HEK293 (cell line): ENCODE data around the gene KCNJ2.

Experiments
- CTCF ChIA-PET: fragments of 350-600 bp; formaldehyde crosslinking; extraction: SDS; loops from one replicate; lab custom pipeline; 2021; ENCODE audit warnings: antibody characterized with exemption; lab: Yijun Ruan, JAX
- POLR2A ChIA-PET: fragments of 300-600 bp; formaldehyde crosslinking; extraction: SDS; loops from one replicate; lab custom pipeline; 2020; ENCODE audit warnings: antibody characterized with exemption, inconsistent platforms; lab: Yijun Ruan, JAX
- H3K27ac ChIP-seq: fragments of 200-500 bp; sonication (Bioruptor generic); 2 replicates; pipeline ENCODE4 v1.5.1; 2014; ENCODE audit warnings: low read depth, low read length, control low read depth, inconsistent platforms; ENCODE audit errors: extremely low read depth
- H3K36me3 ChIP-seq, 2 experiments: fragments of 200-500 bp in 1 of 2; sonication (Bioruptor generic) in 1 of 2; 1 replicate in 1 of 2; 2 replicates in 1 of 2; pipeline ENCODE4 v1.5.1; 2014 to 2017; ENCODE audit warnings: inconsistent platforms in 2 of 2, low read length in 2 of 2; ENCODE audit not compliant: control insufficient read depth in 2 of 2, insufficient read depth in 1 of 2
- H3K4me1 ChIP-seq: fragments of 200-500 bp; sonication (Bioruptor generic); 2 replicates; pipeline ENCODE4 v1.5.1; 2014; ENCODE audit warnings: mild to moderate bottlenecking, low read length, inconsistent platforms; ENCODE audit not compliant: control insufficient read depth, insufficient read depth
- H3K4me3 ChIP-seq: 2 replicates; pipeline ENCODE4 v1.5.1; 2011; ENCODE audit warnings: low read depth, mild to moderate bottlenecking, control low read depth, low read length, moderate library complexity
- H3K9me3 ChIP-seq: fragments of 200-500 bp; sonication (Bioruptor generic); 2 replicates; pipeline ENCODE4 v1.5.1; 2014; ENCODE audit warnings: low read depth, low read length, inconsistent platforms; ENCODE audit not compliant: control insufficient read depth, insufficient read depth
- BCL11A ChIP-seq: fragments of 450-650 bp; formaldehyde crosslinking; IDR thresholded peaks from 2 replicates; pipeline ENCODE4 v1.5.1; 2016; ENCODE audit warnings: low read depth, missing biosample characterization, missing genetic modification characterization
- GLIS2 ChIP-seq: fragments of 450-650 bp; formaldehyde crosslinking; IDR thresholded peaks from 2 replicates; pipeline ENCODE4 v1.5.1; 2016; ENCODE audit warnings: missing biosample characterization, missing genetic modification characterization
- HIC1 ChIP-seq: fragments of 450-650 bp; formaldehyde crosslinking; IDR thresholded peaks from 2 replicates; pipeline ENCODE4 v1.5.1; 2016; ENCODE audit warnings: missing biosample characterization, missing genetic modification characterization
- HOXC10 ChIP-seq: sonication (generic); formaldehyde crosslinking; IDR thresholded peaks from 2 replicates; pipeline ENCODE4 v1.8.1; 2023; ENCODE audit warnings: mild to moderate bottlenecking, missing genetic modification reagents
- KLF1 ChIP-seq: fragments of 450-650 bp; formaldehyde crosslinking; IDR thresholded peaks from 2 replicates; pipeline ENCODE4 v1.5.1; 2016; ENCODE audit warnings: missing biosample characterization, missing genetic modification characterization
- MZF1 ChIP-seq: fragments of 450-650 bp; formaldehyde crosslinking; IDR thresholded peaks from 2 replicates; pipeline ENCODE4 v1.5.1; 2017; ENCODE audit warnings: missing biosample characterization, missing genetic modification characterization, borderline replicate concordance
- PRDM1 ChIP-seq: fragments of 450-650 bp; formaldehyde crosslinking; IDR thresholded peaks from 2 replicates; pipeline ENCODE4; 2016; ENCODE audit warnings: missing biosample characterization, missing genetic modification characterization
- PRDM4 ChIP-seq: fragments of 450-650 bp; formaldehyde crosslinking; IDR thresholded peaks from 2 replicates; pipeline ENCODE4 v1.5.1; 2017; ENCODE audit warnings: missing biosample characterization, missing genetic modification characterization
- REPIN1 ChIP-seq: fragments of 450-650 bp; formaldehyde crosslinking; IDR thresholded peaks from 2 replicates; pipeline ENCODE4 v1.5.1; 2017; ENCODE audit warnings: missing biosample characterization, missing genetic modification characterization, low read depth
- TRIM28 ChIP-seq: IDR thresholded peaks from 2 replicates; pipeline ENCODE4 v1.6.1; 2011; ENCODE audit warnings: low read length, control low read depth, borderline replicate concordance
- ZBTB10 ChIP-seq: fragments of 450-650 bp; formaldehyde crosslinking; IDR thresholded peaks from 2 replicates; pipeline ENCODE4 v1.5.1; 2016; ENCODE audit warnings: missing biosample characterization, missing genetic modification characterization
- ZBTB7A ChIP-seq: fragments of 450-650 bp; formaldehyde crosslinking; IDR thresholded peaks from 2 replicates; pipeline ENCODE4 v1.5.1; 2016; ENCODE audit warnings: low read depth, missing biosample characterization, missing genetic modification characterization
- ZNF112 ChIP-seq: fragments of 450-650 bp; formaldehyde crosslinking; IDR thresholded peaks from 2 replicates; pipeline ENCODE4 v1.5.0; 2017; ENCODE audit warnings: missing biosample characterization, missing genetic modification characterization
- ZNF23 ChIP-seq: fragments of 450-650 bp; formaldehyde crosslinking; IDR thresholded peaks from 2 replicates; pipeline ENCODE4 v1.5.1; 2016; ENCODE audit warnings: missing biosample characterization, missing genetic modification characterization, borderline replicate concordance
- ZNF302 ChIP-seq: fragments of 450-650 bp; formaldehyde crosslinking; IDR thresholded peaks from 2 replicates; pipeline ENCODE4 v1.5.1; 2016; ENCODE audit warnings: missing biosample characterization, missing genetic modification characterization, low read depth
- ZNF335 ChIP-seq: fragments of 450-650 bp; formaldehyde crosslinking; conservative IDR thresholded peaks from 2 replicates; pipeline ENCODE4 v1.5.1; 2016; ENCODE audit warnings: missing biosample characterization, missing genetic modification characterization
- ZNF350 ChIP-seq: fragments of 450-650 bp; formaldehyde crosslinking; IDR thresholded peaks from 2 replicates; pipeline ENCODE4 v1.5.0; 2017; ENCODE audit warnings: missing biosample characterization, mild to moderate bottlenecking, missing genetic modification characterization
- ZNF37A ChIP-seq: fragments of 450-650 bp; IDR thresholded peaks from 2 replicates; pipeline ENCODE4 v1.5.1; 2018; ENCODE audit warnings: missing biosample characterization, missing genetic modification characterization
- ZNF433 ChIP-seq: fragments of 450-650 bp; formaldehyde crosslinking; IDR thresholded peaks from 2 replicates; pipeline ENCODE4 v1.5.1; 2016; ENCODE audit warnings: missing biosample characterization, missing genetic modification characterization, low read depth
- ZNF624 ChIP-seq: fragments of 450-650 bp; formaldehyde crosslinking; IDR thresholded peaks from 2 replicates; pipeline ENCODE4 v1.5.1; 2017; ENCODE audit warnings: missing biosample characterization, missing genetic modification characterization
- ZNF645 ChIP-seq: fragments of 450-650 bp; formaldehyde crosslinking; IDR thresholded peaks from 2 replicates; pipeline ENCODE4; 2016; ENCODE audit warnings: missing biosample characterization, missing genetic modification characterization
- ZNF664 ChIP-seq: fragments of 450-650 bp; formaldehyde crosslinking; IDR thresholded peaks from 2 replicates; pipeline ENCODE4 v1.5.1; 2016; ENCODE audit warnings: missing biosample characterization, missing genetic modification characterization
- ZNF704 ChIP-seq: fragments of 450-650 bp; formaldehyde crosslinking; IDR thresholded peaks from 2 replicates; pipeline ENCODE4 v1.5.1; 2016; ENCODE audit warnings: missing biosample characterization, missing genetic modification characterization

The KCNJ2 gene

GRCh38 chr17:70205401-70205800 lies 36.1 kb downstream of the KCNJ2 start:
- CTCF ChIA-PET = no interaction called here
- H3K4me3 ChIP-seq = no peak overlapping the region
- TF ChIP-seq ZNF645 (no peak), ZNF302 (no peak), ZNF624 (tag by site-specific recombination) (no peak), ZNF433 (tag by site-specific recombination) (no peak), KLF1 (tag by site-specific recombination) (no peak), TRIM28 (no peak), ZNF23 (no peak), ZNF350 (no peak), PRDM1 (tag by site-specific recombination) (no peak), ZNF664 (tag by site-specific recombination) (no peak), ZBTB10 (tag by site-specific recombination) (no peak), PRDM4 (no peak), ZBTB7A (tag by site-specific recombination) (no peak), ZNF335 (tag by site-specific recombination) (no peak)
- TF ChIP-seq, all 188 proteins: peak for 0
- Histone ChIP-seq H3K9me3 (no peaks in the 10 kb centered on the region), H3K27ac (no peak overlapping the region), H3K36me3 (no peaks in the 10 kb centered on the region), H3K4me1 (no peaks in the 10 kb centered on the region)
- POLR2A ChIA-PET = no interaction called here

GRCh38 chr17:70206361-70207010 lies 37.2 kb downstream of the KCNJ2 start:
- CTCF ChIA-PET = no interaction called here
- Histone ChIP-seq H3K4me3 (no peak overlapping the region), H3K4me1 (no peaks in the 10 kb centered on the region), H3K36me3 (no peaks in the 10 kb centered on the region), H3K9me3 (no peaks in the 10 kb centered on the region), H3K27ac (no peak overlapping the region)
- TF ChIP-seq ZNF112 (tag by site-specific recombination) (no peak), HOXC10 (CRISPR knock-in tag) (no peak), MZF1 (tag by site-specific recombination) (no peak), REPIN1 (tag by site-specific recombination) (no peak), GLIS2 (no peak), BCL11A (tag by site-specific recombination) (no peak), ZNF37A (tag by site-specific recombination) (no peak), ZNF704 (tag by site-specific recombination) (no peak), HIC1 (tag by site-specific recombination) (no peak)
- POLR2A ChIA-PET = interaction anchor here (0.6 kb wide), 1 partner anchor 1889 kb away, joined by 3 read pairs; no protein-coding TSS in a partner anchor
